HG02938 (cell line): ENCODE results near the gene RASSF5.

Experiments
- ATAC-seq: cut with Tn5 transposase; IDR thresholded peaks from one replicate; pipeline ENCODE4 v1.9.1; 2021; ENCODE audit warnings: mild to moderate bottlenecking, moderate library complexity; ENCODE audit not compliant: unreplicated experiment

The RASSF5 gene

DNA sequence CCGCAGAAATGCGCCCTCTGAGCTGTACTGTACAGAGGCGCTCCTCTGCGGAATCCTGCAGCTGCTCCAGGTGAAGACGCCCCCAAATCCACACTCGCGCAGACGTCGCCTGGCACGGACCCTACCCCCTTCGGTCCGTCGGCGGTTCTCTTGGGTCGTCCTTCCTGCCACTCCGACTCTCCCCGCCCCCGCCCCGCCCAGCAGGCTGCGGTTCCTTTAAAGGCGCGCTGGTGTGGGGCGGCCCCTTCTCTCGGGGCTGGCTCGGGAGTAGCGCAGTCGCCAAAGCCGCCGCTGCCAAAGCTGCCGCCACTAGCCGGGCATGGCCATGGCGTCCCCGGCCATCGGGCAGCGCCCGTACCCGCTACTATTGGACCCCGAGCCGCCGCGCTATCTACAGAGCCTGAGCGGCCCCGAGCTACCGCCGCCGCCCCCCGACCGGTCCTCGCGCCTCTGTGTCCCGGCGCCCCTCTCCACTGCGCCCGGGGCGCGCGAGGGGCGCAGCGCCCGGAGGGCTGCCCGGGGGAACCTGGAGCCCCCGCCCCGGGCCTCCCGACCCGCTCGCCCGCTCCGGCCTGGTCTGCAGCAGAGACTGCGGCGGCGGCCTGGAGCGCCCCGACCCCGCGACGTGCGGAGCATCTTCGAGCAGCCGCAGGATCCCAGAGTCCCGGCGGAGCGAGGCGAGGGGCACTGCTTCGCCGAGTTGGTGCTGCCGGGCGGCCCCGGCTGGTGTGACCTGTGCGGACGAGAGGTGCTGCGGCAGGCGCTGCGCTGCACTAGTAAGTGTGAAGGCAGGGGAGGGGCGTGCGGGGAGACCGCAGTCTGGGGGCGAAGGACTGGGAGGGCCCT lies at the start of gene RASSF5:
TSS of gene RASSF5 (plus strand) at position 248 of the 846 bp plus-strand sequence. CDS start at position 320, 72 bp downstream.
- ATAC-seq: no peak

- no peak for ATAC-seq
These were observed 47.6 kb upstream of the RASSF5 start for GRCh38 chr1:206459703-206460102.

DNA sequence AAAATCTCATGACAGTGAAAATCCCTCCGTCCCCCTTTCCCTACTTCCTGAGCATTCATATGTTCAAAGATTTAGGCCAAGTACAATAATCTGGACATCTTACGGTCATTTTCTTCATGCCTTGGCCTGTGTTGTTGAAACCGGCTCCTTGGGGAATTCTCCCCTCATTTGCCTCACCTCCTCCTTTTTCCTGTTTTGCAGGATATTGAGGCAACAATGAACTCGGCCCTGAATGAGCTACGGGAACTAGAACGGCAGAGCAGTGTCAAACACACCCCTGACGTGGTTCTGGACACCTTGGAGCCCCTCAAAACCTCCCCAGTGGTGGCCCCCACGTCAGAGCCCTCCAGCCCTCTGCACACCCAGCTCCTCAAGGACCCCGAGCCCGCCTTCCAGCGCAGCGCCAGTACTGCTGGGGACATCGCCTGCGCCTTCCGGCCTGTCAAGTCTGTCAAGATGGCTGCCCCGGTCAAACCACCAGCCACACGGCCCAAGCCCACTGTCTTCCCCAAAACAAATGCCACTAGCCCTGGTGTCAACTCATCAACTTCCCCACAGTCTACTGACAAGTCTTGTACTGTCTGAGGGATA lies 46.4 kb upstream of the RASSF5 start:
- ATAC-seq: no peak

GRCh38 chr1:206461602-206462455 lies 45.5 kb upstream of the RASSF5 start:
- ATAC-seq: no peak

GRCh38 chr1:206463137-206463536 lies 44.2 kb upstream of the RASSF5 start:
- no peak for ATAC-seq

DNA sequence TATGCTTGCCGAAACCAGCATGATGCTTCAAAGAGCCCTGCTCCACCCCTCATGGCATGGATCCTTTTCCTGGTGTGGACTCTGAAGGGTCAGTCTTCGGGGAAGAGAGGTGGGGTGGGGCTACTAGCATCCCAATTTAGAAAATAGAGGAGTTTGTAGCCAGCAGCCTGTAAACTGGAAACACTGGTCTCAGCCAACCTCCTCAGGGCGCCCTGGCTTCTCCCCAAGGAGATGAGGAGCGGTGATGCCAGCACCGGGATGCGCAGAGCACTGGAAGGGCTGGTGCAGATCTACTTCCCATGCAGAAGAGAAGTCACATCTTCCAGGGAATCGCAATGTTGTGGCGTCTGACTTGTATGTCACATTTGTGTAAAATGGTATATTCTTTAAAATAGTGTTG lies 43.4 kb upstream of the RASSF5 start:
- no peak for ATAC-seq

GRCh38 chr1:206464456-206464964 lies 42.8 kb upstream of the RASSF5 start:
- no peak for ATAC-seq

DNA sequence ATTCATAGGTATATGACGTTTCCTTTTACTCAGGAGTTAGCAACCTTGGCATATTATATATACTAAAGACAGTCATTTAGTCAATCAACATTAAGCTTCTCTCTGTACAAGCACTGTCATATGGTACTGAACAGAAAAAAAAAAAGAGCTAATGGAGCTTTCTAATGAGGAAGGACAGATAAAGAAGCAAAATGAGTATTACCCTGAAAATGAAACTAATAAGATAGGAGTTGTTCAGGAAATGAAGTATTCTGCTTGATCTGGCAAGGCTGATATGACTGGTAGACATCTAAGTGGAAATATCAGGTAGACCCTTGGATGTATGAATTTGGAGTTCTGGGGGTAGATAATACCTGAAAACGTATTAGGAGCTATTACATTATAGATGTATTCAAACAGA lies 41.4 kb upstream of the RASSF5 start:
- no peak for ATAC-seq

DNA sequence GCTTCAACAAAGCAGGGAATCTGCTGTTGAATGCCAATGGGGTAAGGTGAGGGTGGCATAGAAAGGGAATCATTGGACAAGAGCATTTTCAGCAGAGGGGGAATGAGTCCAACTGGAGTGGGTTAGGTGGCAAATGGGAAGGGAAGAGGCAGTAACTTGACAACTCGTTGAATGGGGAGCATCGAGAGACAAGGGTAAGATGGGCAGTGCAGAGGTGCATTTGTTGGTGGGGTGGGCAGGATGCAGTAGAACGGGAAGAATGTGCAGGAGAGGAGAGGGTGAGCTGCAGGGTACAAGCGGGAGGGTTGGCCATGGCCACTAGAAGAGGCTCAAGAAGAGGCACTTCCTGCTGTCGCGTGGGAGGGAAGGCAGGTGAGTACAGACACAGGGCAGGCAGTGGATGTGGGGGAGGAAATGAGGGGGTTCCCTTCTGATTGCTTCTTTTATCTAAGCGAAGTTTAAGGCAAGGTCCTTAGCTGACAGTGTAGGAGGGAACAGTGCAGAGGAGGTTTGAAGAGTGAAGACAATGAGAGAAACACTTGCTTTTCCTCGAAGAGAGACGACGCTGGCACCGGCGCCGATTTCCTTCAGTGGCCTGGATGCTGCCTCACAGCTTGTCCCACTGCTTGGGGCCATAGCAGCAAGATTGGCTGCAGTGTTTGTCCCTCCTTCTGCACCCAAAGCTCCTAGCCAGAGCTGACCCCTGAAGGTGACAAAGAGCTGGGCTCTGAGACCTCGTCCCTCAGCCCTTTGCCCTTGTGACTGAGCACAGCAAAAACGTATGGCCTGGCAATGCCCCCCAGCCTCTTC lies 40.3 kb upstream of the RASSF5 start:
- no peak for ATAC-seq

- ATAC-seq: no peak
These were observed 39.4 kb upstream of the RASSF5 start for GRCh38 chr1:206467915-206468314.

- ATAC-seq: no peak
These were observed 38.8 kb upstream of the RASSF5 start for GRCh38 chr1:206468571-206468970.

- ATAC-seq: no peak
These were observed 37.9 kb upstream of the RASSF5 start for GRCh38 chr1:206469411-206469932.

- peak; percentile 62 for ATAC-seq
These were observed 37.2 kb upstream of the RASSF5 start, which contains the start of gene IKBKE for GRCh38 chr1:206469933-206470691. Gene IKBKE, plus strand, starts transcription at chr1:206470476. Its CDS starts 2,752 bp downstream, at chr1:206473228.

DNA sequence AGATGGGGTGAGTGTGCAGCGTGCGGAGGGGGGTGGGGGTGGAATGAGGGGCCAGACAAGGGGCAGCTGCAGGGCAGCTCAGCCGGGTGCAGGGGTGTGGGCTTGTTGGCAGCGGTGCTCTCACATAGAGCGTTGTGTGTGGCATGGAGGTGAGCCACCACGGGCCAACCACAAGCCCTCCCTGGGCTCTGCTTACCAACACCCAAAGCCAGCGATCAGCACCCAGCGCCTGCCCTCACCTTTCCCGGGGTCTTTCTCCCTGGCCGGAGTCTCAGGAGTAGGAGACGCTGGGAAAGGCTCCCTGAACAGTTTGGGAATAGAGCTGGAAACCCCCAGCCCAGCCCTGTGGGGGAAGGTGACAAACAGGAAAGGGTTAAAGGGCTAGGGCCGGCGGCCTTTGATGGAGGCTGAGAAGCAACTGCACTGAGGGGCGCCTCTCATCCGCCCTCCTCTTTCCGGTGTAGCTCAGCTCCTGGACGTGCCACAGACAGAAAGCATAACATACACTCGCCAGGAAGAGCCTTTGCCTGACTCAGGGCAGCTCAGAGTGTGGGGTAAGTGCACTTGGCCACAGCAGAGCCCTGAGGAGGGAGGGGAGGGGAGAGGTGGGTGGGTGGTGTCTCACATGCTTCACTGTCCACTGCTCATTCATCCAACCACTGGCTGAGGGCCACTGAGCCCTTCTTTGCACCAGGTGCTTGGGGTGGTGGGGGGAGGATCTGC lies 36.5 kb upstream of the RASSF5 start:
- peak; percentile 5 for ATAC-seq

GRCh38 chr1:206471415-206471801 lies 35.9 kb upstream of the RASSF5 start:
- ATAC-seq: no peak

DNA sequence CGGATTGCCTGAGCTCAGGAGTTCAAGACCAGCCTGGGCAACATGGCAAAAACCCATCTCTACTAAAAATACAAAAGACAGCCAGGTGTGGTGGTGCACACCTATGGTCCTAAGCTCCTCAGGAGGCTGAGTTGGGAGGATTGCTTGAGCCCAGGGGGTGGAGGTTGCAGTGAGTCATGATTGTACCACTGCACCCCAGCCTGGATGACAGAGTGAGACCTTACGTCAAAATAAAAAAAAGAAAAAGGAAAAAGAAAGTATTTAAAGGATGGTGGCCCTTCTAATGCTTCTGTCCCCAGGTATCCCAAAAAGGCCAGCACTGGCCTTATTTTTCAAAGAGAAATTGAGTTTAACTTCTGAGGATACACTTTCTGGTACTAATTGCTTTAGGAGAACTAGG lies 35.3 kb upstream of the RASSF5 start:
- no peak for ATAC-seq

DNA sequence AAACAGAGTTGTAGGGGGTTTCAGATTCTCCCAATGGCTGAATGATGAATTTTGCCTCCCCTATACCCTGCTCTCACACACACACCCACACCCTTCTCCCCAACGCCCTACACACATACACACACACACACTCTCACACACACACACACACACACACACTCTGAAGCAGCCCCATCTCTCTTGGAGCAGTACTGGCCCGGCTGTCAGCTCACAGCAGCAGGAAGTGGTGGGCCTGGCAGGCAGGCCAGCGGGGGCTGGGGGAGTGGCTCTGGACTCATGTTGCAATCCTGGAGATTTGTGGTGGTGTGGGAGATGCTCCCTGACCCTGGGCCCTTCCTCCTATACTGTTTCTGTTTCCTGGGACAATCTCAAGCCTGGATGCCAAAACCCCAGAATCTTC lies 34.9 kb upstream of the RASSF5 start:
- no peak for ATAC-seq

- ATAC-seq: no peak
These were observed 34.4 kb upstream of the RASSF5 start for GRCh38 chr1:206472886-206473285.

DNA sequence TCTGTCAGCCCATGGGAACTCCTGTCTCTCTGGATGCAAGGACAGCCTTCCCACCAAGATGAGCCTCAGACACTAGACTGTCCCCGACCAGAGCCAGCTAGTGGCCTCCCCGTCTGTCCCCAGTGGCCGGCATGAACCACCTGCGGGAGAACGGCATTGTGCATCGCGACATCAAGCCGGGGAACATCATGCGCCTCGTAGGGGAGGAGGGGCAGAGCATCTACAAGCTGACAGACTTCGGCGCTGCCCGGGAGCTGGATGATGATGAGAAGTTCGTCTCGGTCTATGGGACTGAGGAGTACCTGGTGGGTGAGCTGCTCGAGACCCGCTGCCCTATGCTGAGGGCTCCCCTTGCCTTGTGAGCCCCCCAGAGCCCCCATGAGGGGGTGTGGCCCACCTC lies 31.3 kb upstream of the RASSF5 start:
- no peak for ATAC-seq
